22Rv1 (cell line): ENCODE measurements around the gene SRSF4.

ENCODE experiments used
- H3K27ac ChIP-seq: fragments of 450-650 bp; 2 replicates; pipeline ENCODE4 v1.5.1; 2017
- CTCF ChIP-seq: fragments of 450-650 bp; IDR thresholded peaks from 2 replicates; pipeline ENCODE4 v1.5.1; 2017; ENCODE audit warnings: mild to moderate bottlenecking
- ZFX ChIP-seq: fragments of 450-650 bp; IDR thresholded peaks from 2 replicates; pipeline ENCODE4 v1.6.1; 2017; ENCODE audit warnings: antibody characterized with exemption, borderline replicate concordance

The SRSF4 gene

GRCh38 chr1:29211086-29212030 lies 29.7 kb upstream of the SRSF4 start:
- TF ChIP-seq CTCF (no peak), ZFX (no peak)

GRCh38 chr1:29210278-29211085 lies 28.8 kb upstream of the SRSF4 start:
- H3K27ac ChIP-seq = no peak overlapping the region
- TF ChIP-seq CTCF = no peak

More at GRCh38 chr1:29211086-29212030, 29.7 kb upstream of the SRSF4 start:
- no peak overlapping the region for H3K27ac ChIP-seq

GRCh38 chr1:29209173-29209572 lies 27.5 kb upstream of the SRSF4 start:
- TF ChIP-seq ZFX = no peak
- TF ChIP-seq CTCF = no peak

GRCh38 chr1:29208442-29208841 lies 26.7 kb upstream of the SRSF4 start:
- no peak for TF ChIP-seq ZFX
- no peak for TF ChIP-seq CTCF

More at GRCh38 chr1:29209173-29209572, 27.5 kb upstream of the SRSF4 start:
- no peak overlapping the region for H3K27ac ChIP-seq

GRCh38 chr1:29202584-29203340 lies 21.1 kb upstream of the SRSF4 start:
- peak overlapping the region; percentile 60 for H3K27ac ChIP-seq
- peak; percentile 92 for TF ChIP-seq CTCF
- TF ChIP-seq ZFX = no peak

More at GRCh38 chr1:29208442-29208841, 26.7 kb upstream of the SRSF4 start:
- H3K27ac ChIP-seq = no peak overlapping the region

- no peak for TF ChIP-seq ZFX
- no peak for TF ChIP-seq CTCF
- peak overlapping the region; percentile 60 for H3K27ac ChIP-seq
Observed at GRCh38 chr1:29202053-29202452, 20.4 kb upstream of the SRSF4 start.
